HG03159 (cell line): ENCODE measurements around the gene PBXIP1.
"Not testable (repeated sequence)": the region's sequence is repeated elsewhere in the genome, so short reads cannot be mapped to it uniquely, and the experiment has no call there.

Experiments used
- ATAC-seq: cut with Tn5 transposase; IDR thresholded peaks from one replicate; pipeline ENCODE4 v1.9.1; 2021; ENCODE audit warnings: mild to moderate bottlenecking, moderate library complexity; ENCODE audit not compliant: unreplicated experiment

The PBXIP1 gene

GRCh38 chr1:154940213-154940560 lies 15.7 kb downstream of the PBXIP1 start:
- no peak for ATAC-seq

DNA sequence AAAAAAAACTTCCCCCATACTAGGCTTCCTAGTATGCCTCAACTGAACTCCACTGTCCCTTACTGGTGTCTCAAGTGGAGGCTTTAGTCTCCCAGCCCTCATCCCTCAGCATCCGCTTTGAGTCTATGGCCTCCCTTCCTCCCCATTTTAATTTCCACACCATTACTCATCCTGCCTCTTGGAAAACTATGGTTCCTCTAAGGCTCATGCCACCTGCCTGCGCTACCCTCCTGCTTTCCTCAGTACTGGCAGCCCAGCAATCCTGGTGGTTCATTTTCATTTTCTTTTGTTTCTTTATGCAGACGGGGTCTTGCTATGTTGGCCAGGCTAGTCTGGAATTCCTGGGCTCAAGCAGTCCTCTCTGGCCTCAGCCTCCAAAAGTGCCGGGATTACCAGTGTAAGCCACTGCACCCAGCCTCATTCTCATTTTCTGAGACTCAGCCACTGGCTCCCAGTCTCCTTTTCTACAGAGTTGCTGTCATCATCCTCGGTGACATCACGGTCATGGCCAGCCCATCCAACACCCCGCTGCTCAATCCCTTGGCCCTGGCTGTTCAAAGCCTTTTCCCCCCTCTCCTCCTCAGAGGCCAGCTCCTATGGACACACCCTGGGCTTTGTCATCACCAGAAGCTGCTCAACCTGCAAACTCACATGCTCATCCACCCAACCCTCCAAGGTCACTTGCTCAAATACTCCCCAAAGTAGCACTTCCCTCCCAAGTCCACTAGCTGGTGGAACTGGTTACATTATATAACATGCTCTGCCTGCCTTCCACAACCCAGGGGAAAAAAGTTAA lies 17.1 kb downstream of the PBXIP1 start:
- ATAC-seq, result no peak

DNA sequence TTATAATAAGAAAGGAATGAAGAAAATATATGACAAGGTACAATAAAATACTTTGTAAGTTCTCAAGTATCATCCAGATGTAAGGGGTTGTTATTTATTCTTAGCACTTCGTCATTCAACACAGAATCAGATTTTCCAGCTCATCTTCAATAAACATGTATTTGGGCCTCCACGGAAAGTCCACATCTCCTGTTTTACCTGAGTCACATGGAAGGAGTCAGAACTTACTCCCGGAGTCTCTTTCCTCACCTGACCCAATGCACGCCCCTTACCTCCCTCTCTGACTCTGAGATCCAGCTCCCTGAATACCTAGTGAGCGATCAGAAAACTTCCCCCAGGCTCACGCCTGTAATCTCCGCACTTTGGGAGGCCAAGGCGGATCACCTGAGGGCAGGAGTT lies 17.9 kb downstream of the PBXIP1 start:
- no peak for ATAC-seq

GRCh38 chr1:154937085-154937987 lies 18.6 kb downstream of the PBXIP1 start:
- peak; percentile 57 for ATAC-seq

DNA sequence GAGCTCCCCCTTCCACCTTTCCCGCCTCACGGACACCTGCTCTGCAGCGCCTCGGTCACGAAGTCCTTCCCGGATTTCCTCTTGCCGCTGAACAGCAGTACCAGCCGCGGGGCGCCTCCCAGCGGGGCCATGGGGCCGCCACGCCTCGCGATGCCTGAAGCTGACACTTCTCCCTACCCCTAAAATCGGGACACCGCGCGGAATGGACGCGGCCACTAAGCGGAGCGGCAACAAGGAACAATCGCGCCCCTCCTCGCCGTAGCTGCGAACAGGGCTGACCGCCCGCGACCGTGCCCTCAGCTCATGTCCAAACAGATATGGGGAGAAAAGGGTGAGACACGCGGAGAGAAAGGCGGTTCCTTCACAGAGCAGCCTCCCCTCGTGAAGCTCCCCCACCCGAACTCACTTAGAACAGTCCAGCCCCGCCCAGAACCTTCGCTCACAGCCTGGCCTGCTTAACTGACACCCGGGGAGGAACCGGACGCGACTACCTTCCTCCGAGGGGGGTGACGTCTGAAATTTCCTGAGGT lies 19.3 kb downstream of the PBXIP1 start, which contains the start of gene PMVK:
TSS of gene PMVK (minus strand) at position 165 of the 530 bp plus-strand sequence. CDS start at position 131, 34 bp downstream.
- peak; percentile 75 for ATAC-seq

DNA sequence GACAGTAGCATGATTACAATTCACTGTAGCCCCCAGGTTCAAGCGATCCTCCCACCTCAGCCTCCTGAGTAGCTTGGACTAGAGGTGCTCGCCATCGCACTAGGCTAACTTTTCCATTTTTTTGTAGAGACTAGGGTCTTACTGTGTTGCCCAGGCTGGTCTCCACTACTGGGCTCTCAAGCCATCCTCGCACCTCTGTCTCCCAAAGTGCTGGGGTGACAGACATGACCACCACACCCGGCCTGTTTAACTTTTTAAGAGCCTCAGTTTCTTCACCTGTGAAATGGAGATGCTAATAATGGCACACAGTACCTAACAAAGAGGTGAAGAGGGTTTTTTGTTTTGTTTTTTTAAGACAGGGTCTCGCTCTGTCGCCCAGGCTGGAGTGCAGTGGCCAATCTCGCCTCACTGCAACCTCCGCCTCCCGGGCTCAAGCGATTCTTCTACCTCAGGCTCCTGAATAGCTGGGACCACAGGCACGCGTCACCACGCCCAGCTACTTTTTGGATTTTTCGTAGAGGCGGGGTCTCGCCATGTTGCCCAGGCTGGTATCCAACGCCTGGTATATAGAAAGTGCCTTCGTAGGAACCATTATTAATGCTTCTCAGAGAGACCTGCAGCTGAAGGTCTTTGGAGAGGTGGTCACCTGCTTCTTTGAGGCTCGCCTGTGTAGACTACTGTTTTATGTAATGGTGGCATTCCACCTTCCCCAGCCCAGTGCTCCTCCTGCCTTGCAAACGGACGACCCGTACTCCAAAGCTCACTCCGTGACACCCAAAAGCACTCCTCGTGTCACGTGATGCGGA lies 19.9 kb downstream of the PBXIP1 start:
- no peak for ATAC-seq

- no peak for ATAC-seq
Measured at GRCh38 chr1:154934358-154934948, 21.4 kb downstream of the PBXIP1 start.

GRCh38 chr1:154931940-154932487 lies 23.9 kb downstream of the PBXIP1 start:
- ATAC-seq, result no peak

DNA sequence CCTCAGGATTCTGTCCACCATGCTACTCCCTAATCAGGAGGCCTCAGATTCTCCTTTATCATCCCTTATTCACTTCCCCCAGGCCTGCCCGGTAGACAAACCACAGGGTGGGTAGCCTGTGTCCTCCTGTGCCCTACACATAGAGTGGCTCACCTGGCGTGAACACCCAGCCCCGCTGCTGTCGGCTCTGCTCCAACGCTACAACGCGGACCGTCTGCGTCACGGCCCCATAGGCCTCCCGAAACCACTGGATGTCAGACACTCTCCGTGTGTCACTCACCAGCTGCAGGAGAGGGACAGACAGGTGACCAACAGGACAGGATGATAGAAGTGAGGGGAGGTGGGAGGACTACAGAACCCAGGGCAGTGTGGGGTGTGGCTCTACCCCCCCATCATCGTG lies 29.7 kb downstream of the PBXIP1 start:
- no peak for ATAC-seq

DNA sequence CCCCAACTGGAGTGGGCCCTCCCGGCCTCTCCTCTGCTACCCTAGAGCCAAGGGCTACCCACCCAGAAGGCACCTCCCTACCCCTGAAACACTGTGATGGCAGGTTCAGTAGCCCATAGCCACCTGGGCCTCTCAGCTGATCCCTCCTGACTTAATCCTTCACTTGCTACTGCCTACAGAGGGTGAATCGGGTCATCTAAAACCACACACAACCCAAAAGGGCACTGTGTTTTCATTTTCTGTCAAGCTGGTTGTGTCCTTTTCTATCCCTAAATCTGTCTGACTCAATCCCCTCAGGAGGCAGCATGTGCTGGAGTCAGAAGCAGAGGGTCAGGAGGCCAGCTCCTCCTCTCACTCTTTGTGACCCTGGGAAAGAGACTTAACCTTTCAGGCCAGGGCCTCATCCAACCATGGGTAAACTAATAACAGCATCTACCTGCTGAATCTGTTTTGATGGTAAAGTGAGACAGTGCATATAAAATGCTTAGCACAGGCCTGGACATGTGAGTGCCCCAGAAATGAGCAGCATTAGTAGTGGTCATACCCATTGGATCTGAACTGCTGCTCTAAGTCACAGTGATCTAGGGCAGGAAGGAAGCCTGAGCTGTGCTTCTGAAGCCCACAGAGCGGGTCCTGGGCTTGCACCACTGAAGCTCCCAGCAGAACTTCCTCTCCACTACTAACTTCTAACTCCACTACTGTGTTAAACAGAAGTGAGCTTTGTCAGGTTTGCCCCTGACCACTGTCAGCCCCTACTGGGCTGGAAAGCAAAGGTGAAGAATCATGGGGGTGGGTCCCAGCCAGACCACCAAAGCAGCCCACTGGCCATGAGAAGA lies 30.3 kb downstream of the PBXIP1 start:
- no peak for ATAC-seq

GRCh38 chr1:154923695-154924094 lies 32.2 kb downstream of the PBXIP1 start:
- no peak for ATAC-seq

- no peak for ATAC-seq
Measured at GRCh38 chr1:154913273-154913672, 42.6 kb downstream of the PBXIP1 start.

DNA sequence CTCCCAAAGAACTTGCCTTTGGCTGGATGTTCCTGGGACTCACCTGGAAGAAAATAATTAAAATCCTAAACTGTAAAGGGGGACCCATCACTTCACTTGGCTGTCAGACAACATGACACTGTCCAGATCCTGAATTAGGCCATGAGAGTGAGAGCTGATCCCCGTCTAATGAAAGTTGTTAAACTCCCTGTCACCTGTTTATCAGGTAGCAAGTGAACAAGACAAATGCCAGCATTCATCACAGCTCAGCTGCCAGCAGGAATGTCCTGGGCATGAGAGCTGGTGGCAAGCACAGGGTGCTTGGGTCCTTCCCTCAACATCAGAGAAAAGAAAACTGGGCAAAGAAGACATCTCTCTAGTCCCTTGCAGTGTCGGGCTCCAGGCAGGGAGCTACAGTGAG lies 43.1 kb downstream of the PBXIP1 start:
- no peak for ATAC-seq

- ATAC-seq, result no peak
Measured at GRCh38 chr1:154911691-154912550, 44.0 kb downstream of the PBXIP1 start.

- ATAC-seq, result no peak
Measured at GRCh38 chr1:154910851-154911250, 45.0 kb downstream of the PBXIP1 start.

- no peak for ATAC-seq
Measured at GRCh38 chr1:154908937-154909336, 47.0 kb downstream of the PBXIP1 start.

DNA sequence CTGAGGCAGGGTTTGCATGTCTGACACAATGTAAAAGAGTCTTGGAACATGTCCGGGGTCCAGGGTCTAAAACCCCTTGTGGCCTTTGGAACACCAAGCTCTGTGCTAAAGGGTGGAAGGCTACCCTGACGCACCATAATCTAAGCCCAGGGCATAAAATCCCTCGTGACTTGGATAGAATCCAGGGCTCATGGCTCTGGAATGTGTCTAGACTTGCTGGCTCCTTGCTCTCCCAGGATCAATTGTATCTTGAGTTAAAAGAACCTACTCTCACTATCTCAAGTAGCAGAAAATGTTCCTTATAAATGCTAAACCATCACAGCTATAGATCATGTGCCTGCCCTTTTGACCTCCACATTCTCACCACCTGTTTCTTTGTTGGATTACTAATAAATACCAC lies 47.8 kb downstream of the PBXIP1 start:
- ATAC-seq, result not testable (repeated sequence)

GRCh38 chr1:154906621-154907081 lies 49.2 kb downstream of the PBXIP1 start:
- ATAC-seq, result no peak
